Left lung (tissue), 10 donors: ENCODE data around the gene PDGFRB. TPM values are rescaled to one million over a fixed set of nuclear protein-coding genes. Genes with fewer than 3 reads are reported as not detected.

Source experiments
- ATAC-seq: fragments of 200-7000 bp; cut with Tn5 transposase; one replicate; pipeline ENCODE4 v1.9.1; 2020; ENCODE audit warnings: moderate library complexity
- DNase-seq, 4 donors: peaks; one replicate each; pipeline ENCODE4 v3.0.0-alpha.2; 2013 to 2020
- H3K27ac ChIP-seq, 2 donors: fragments of 200-600 bp; sonication (generic) in 1 of 2; one replicate each; pipeline versions ENCODE4 v1.5.0 to v1.8.0; 2020 to 2021
- H3K27me3 ChIP-seq, 2 donors: fragments of 200-600 bp; sonication (generic) in 1 of 2; one replicate each; pipeline versions ENCODE4 v1.5.0 to v1.8.0; 2020 to 2021
- H3K36me3 ChIP-seq, 2 donors: fragments of 200-600 bp; sonication (generic) in 1 of 2; one replicate each; pipeline versions ENCODE4 v1.5.0 to v1.8.0; 2020 to 2021
- H3K4me1 ChIP-seq, 2 donors: fragments of 200-600 bp; one replicate each; pipeline ENCODE4 v1.8.0; 2021
- H3K4me3 ChIP-seq, 2 donors: fragments of 200-600 bp; sonication (generic) in 1 of 2; one replicate each; pipeline versions ENCODE4 v1.5.0 to v1.8.0; 2020 to 2021; ENCODE audit warnings: mild to moderate bottlenecking in 1 of 2
- H3K9me3 ChIP-seq, 2 donors: fragments of 200-600 bp; sonication (generic) in 1 of 2; one replicate each; pipeline versions ENCODE4 v1.5.0 to v1.8.0; 2020 to 2021
- intact Hi-C, 2 donors: fragments of 100-400 bp; cut with DNase I; formaldehyde crosslinking; loops; one replicate each; pipeline versions ENCODE4 v1.11.2 to v1.14.2; 2022
- polyA plus RNA-seq, 6 donors: library from polyadenylated mRNA; unstranded; fragments of 120-200 nt; gene quantifications; one replicate each; pipeline ENCODE4 v1.2.1, GENCODE V29; 2013; ENCODE audit not compliant: insufficient read length in 6 of 6
- total RNA-seq, 2 donors: library from RNA; stranded (reverse); fragmentation: NEBNext Ultra II Directional; extraction: Animal tissue kit (Norgen Biotek cat#: 25700); gene quantifications; one replicate each; pipeline ENCODE4 v1.2.1, GENCODE V29; 2021
- TF ChIP-seq, protein P1 (sequence below), 2 donors: fragments of 200-600 bp; sonication (generic) in 1 of 2; IDR thresholded peaks; one replicate each; pipeline versions ENCODE4 v1.5.0 to v1.8.0; 2021; ENCODE audit warnings: antibody characterized with exemption in 2 of 2
- donor health status: DM: no; HTN: yes; CAD: no.
- donor health status: DM: no; HTN: no; CAD: no.

The PDGFRB gene
- total and polyA plus RNA-seq, 8 donors, result 129 to 227 (median 214) TPM

DNA sequence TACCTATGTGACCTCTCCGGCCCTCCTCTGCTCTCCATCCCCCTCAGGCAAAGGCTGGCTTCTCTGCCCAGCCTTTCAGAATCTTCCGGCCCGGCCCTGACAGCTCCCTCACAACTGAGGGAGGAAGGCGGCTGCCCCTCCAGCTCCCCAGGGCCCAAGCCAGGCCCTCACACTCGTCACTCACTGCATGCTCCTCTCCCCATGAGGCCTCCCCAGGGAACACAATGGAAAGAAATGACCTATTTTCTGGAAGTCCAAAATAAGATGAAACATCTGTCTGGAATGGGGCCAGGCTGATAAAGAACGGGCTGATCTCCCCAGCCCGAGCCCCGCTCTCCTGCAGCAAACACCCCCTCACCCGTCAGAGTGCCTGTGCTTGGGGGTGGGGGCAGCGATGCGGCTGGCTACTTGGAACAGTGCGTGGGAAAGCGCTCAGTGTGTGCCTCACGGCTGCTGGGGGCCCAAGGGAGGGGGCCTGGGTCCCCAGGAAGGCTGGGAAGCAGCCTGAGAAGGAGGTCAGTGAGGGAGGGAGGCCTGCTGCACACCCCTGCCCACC is 11.3 kb downstream of the PDGFRB start:
- H3K36me3 ChIP-seq, result no peaks in the 10 kb centered on the region
- peak; percentile 31 for ATAC-seq
- no peak overlapping the region for H3K4me3 ChIP-seq
- H3K4me1 ChIP-seq, result peaks cover 12 to 31% of the 10 kb centered on the region in 2 donors
- peak overlapping the region; percentile 57 to 76 for H3K27ac ChIP-seq
- H3K27me3 ChIP-seq, result no peaks in the 10 kb centered on the region
- H3K9me3 ChIP-seq, result no peaks in the 10 kb centered on the region
- peak in 2 of 4 donors; percentile 76 to 87 for DNase-seq
- intact Hi-C loops, result no loop called here
- TF ChIP-seq, protein P1, sequence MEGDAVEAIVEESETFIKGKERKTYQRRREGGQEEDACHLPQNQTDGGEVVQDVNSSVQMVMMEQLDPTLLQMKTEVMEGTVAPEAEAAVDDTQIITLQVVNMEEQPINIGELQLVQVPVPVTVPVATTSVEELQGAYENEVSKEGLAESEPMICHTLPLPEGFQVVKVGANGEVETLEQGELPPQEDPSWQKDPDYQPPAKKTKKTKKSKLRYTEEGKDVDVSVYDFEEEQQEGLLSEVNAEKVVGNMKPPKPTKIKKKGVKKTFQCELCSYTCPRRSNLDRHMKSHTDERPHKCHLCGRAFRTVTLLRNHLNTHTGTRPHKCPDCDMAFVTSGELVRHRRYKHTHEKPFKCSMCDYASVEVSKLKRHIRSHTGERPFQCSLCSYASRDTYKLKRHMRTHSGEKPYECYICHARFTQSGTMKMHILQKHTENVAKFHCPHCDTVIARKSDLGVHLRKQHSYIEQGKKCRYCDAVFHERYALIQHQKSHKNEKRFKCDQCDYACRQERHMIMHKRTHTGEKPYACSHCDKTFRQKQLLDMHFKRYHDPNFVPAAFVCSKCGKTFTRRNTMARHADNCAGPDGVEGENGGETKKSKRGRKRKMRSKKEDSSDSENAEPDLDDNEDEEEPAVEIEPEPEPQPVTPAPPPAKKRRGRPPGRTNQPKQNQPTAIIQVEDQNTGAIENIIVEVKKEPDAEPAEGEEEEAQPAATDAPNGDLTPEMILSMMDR (IDR thresholded peaks at IDR 0.05), result no peak

DNA sequence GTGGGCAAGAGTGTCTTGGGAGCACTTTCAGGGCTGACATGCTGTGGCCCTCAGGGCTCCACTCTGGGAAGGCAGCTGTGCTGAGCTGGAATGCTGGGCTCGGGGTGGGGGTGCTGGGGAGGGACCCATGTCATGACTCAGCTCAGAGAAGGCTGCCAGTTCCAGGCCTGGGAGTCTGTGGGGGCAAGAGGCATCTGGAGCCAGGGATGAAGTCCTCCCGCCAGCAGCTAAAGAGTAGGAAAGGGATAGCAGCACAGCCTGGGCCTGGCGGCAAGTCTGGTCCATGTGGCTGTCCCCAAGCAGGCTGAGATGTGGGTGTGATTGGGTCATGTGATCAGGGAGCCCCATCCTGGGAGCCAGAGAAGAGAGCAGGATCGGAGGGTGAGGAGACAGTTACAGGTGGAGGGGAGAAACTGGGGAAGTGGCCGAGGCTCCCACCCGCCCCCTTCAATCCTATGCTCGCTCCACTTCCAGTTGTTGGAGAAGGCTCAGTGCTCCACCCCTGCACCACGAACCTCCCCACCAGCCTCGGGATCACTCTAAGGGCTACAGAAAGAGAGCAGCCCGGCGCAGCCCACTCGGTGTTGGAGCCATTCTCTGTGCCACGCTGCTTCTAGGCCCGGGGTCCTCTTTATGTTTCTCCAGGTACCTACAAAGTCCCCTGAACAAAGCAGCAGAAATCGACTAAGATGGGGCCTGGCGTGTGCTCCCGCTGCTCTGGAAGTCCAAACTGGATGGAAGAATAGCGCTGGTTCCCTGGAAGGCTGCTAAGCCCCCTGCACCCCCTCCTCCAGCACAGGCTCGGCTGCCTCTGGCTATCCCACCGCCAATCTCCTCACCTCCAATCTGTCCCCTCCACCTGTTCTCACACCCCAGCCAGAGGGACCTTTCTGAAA is 12.0 kb downstream of the PDGFRB start:
- Histone ChIP-seq H3K9me3 (no peaks in the 10 kb centered on the region), H3K36me3 (no peaks in the 10 kb centered on the region), H3K27ac (peak overlapping the region; percentile 57 to 76), H3K4me3 (no peak overlapping the region), H3K27me3 (no peaks in the 10 kb centered on the region), H3K4me1 (peaks cover 17 to 31% of the 10 kb centered on the region in 2 donors)
- intact Hi-C loops, result no loop called here
- ATAC-seq, result peak; percentile 55
- DNase-seq, result peak in 1 of 4 donors; percentile 76
- TF ChIP-seq, protein P1 (IDR thresholded peaks at IDR 0.05), result no peak

DNA sequence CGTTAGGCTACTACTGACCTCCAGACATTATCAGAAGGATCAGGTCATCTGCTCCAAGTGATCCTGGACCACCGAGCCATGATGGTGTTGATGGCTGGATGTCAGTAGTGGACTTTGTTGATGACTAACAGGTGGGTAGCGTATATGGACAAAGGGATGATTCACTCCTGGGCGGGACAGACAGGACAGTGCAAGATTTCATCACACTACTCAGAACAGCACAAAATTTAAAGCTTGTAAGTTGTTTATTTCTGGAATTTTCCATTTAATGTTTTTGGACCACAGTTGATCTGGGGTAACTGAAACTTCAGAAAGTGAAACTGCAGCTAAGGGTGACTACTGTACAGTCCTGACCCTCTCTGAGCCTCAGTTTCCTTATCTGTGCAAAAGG is 12.7 kb downstream of the PDGFRB start:
- Histone ChIP-seq H3K4me1 (peaks cover 17 to 31% of the 10 kb centered on the region in 2 donors), H3K27ac (peak overlapping the region; percentile 57 to 76), H3K36me3 (no peaks in the 10 kb centered on the region), H3K9me3 (no peaks in the 10 kb centered on the region), H3K4me3 (no peak overlapping the region), H3K27me3 (no peaks in the 10 kb centered on the region)
- no peak for DNase-seq
- peak; percentile 45 for ATAC-seq
- TF ChIP-seq, protein P1 (IDR thresholded peaks at IDR 0.05), result no peak
- intact Hi-C loops, result no loop called here

DNA sequence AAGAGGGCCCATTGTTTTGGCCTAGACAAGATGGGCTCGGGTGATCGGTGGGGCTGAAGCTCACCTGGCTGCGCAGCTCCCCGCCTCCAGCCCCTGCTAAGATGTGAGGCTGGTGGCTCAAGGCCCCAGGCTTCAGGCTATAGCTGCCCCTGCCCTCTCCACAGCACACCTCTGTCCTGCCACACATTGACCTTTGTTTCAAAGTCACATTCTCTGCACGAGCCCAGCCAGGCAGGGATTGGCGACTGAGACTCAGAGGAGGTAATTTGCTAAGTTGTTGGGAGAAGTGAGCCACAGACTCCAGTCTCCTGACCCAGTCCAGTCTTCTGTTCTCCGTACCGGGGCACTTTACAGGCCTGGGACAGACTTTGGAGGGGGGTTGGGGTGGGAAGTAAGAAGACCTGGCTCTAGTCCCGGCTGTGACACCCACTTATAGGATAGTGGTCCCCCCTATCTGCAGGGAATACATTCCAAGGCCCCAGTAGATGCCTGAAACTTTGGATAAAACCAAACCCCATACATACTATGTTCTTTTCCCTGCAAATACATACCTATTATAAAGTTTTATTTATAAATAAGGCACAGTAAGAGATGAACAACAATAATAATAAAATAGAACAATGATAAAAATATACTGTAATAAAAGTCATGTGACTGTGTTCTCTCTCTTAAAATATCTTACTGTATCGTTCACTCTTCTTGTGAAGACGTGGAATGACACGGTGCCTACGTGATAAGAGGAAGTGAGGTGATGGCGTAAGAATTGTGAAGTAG is 13.3 kb downstream of the PDGFRB start:
- intact Hi-C loops, result no loop called here
- Histone ChIP-seq H3K27me3 (no peaks in the 10 kb centered on the region), H3K4me1 (peaks cover 20 to 31% of the 10 kb centered on the region in 2 donors), H3K27ac (peak overlapping the region in 1 of 2 donors; percentile 76), H3K36me3 (no peaks in the 10 kb centered on the region), H3K9me3 (no peaks in the 10 kb centered on the region), H3K4me3 (no peak overlapping the region)
- TF ChIP-seq, protein P1 (IDR thresholded peaks at IDR 0.05), result no peak
- no peak for ATAC-seq
- DNase-seq, result no peak
